ENCODE results near the gene JAZF1. TPM values are rescaled to one million over a fixed set of nuclear protein-coding genes. Genes with fewer than 3 reads are reported as not detected.
A peak's percentile ranks its signal among the peaks of the same experiment; 100 is the strongest.
"Not testable (repeated sequence)": the region's sequence is repeated elsewhere in the genome, so short reads cannot be mapped to it uniquely, and the experiment has no call there.

JAZF1 gene
- total and polyA plus RNA-seq, 5 donors from 2014 or later = 6.4 to 30.7 (median 7.6) TPM

DNA sequence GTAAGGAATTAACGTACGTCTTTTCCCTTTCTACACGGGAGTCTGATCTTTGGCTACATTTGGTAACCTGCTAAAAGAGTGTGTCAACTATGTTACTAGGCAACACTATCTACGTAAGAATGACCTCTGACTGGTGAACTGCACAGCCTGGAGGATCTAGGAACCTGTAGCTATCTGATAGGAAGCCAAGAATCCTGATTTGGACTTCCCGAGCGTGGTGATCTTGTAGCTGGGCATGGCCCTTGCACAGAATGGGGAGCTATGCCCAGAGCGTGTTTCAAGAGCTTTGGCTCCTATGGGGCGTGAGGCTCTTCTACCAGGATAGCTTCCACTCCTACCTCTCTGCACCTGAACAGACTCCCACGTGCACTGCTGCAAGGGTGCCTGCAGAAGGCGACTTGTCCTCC, 283.2 kb downstream of the JAZF1 start:
- Histone ChIP-seq H3K27me3 (ENCODE audit: control insufficient read depth, insufficient read depth, low read length) (no peaks in the 10 kb centered on the region), H3K36me3 (ENCODE audit: control insufficient read depth, insufficient read depth, low read length) (peaks cover 11% of the 10 kb centered on the region), H3K4me1 (ENCODE audit: control insufficient read depth, insufficient read depth, low read length, poor library complexity, severe bottlenecking) (peaks cover 18% of the 10 kb centered on the region), H3K9me3 (ENCODE audit: control insufficient read depth in 2 of 2, low read length in 2 of 2) (no peaks in the 10 kb centered on the region), H3K27ac (ENCODE audit: insufficient read depth, low read length, poor library complexity, severe bottlenecking) (no peak overlapping the region), H3K4me3 (ENCODE audit: low read depth, low read length) (no peak overlapping the region)
- H3K4me1 Mint-ChIP-seq = peaks cover 26 to 48% (median 34%) of the 10 kb centered on the region in 4 donors
- no peaks in the 10 kb centered on the region for H3K27me3 Mint-ChIP-seq
- peak overlapping the region in 1 of 3 donors; percentile 71 for H3K27ac Mint-ChIP-seq
- ATAC-seq (ENCODE audit: low read depth in 2 of 2) (no peak), DNase-seq (no peak)
- H3K36me3 Mint-ChIP-seq = peaks cover 21% of the 10 kb centered on the region
- no peaks in the 10 kb centered on the region for H3K9me3 Mint-ChIP-seq
- no peak overlapping the region for H3K4me3 Mint-ChIP-seq

DNA sequence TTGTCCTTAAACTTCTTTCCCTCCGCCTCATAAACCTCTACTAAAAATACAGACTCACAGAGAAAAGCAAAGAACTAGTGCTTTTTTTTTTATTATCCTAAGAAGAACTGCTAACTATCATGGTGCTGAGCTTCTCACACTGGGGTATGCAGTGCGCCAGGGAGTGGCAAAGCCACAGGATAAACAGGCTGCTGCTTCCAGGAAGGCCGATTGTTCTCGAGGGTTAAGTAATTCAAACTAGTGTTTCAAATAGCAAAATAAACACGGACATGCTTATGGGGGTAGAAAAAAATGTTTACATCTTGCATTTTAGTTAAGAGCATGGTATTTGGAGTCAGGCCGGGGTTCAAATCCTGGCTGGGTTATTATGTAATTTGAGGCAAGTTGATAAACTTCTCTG, 283.6 kb downstream of the JAZF1 start:
- H3K27ac ChIP-seq (ENCODE audit: insufficient read depth, low read length, poor library complexity, severe bottlenecking) = no peak overlapping the region
- peaks cover 26 to 48% (median 33%) of the 10 kb centered on the region in 4 donors for H3K4me1 Mint-ChIP-seq
- H3K36me3 Mint-ChIP-seq = peaks cover 24% of the 10 kb centered on the region
- H3K27me3 ChIP-seq (ENCODE audit: control insufficient read depth, insufficient read depth, low read length) = no peaks in the 10 kb centered on the region
- no peak overlapping the region for H3K4me3 ChIP-seq (ENCODE audit: low read depth, low read length)
- no peak overlapping the region for H3K27ac Mint-ChIP-seq
- no peaks in the 10 kb centered on the region for H3K9me3 Mint-ChIP-seq
- H3K27me3 Mint-ChIP-seq = no peaks in the 10 kb centered on the region
- no peak overlapping the region for H3K4me3 Mint-ChIP-seq
- no peaks in the 10 kb centered on the region for H3K9me3 ChIP-seq (ENCODE audit: control insufficient read depth in 2 of 2, low read length in 2 of 2)
- ATAC-seq (ENCODE audit: low read depth in 2 of 2) (no peak), DNase-seq (peak in 1 of 3 donors; percentile 14)
- H3K36me3 ChIP-seq (ENCODE audit: control insufficient read depth, insufficient read depth, low read length) = peaks cover 11% of the 10 kb centered on the region
- H3K4me1 ChIP-seq (ENCODE audit: control insufficient read depth, insufficient read depth, low read length, poor library complexity, severe bottlenecking) = peaks cover 18% of the 10 kb centered on the region

DNA sequence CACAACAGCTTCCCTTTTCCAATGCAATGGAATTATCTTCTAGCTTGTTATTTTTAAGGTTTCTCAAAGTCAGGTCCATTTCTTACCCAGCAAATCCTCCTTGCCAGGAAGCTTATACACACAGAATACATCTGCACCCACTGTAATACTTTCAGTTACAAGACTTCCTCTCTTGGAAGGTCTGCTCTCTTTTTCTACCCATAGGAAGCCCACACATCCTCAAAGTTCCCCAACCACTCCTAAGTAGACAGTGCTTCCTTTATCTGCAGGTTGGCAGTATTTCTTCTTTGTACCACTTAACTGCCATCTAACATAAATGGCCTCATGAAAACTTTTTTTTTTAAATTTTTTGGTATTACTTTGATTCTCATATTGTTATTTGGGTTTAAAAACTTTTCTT, 285.0 kb downstream of the JAZF1 start:
- Mint-ChIP-seq H3K4me1 (peaks cover 17 to 36% (median 28%) of the 10 kb centered on the region in 4 donors), H3K9me3 (no peaks in the 10 kb centered on the region), H3K27me3 (no peaks in the 10 kb centered on the region), H3K27ac (peak overlapping the region in 1 of 3 donors; percentile 5), H3K4me3 (no peak overlapping the region), H3K36me3 (peaks cover 25% of the 10 kb centered on the region)
- Histone ChIP-seq H3K4me3 (ENCODE audit: low read depth, low read length) (no peak overlapping the region), H3K4me1 (ENCODE audit: control insufficient read depth, insufficient read depth, low read length, poor library complexity, severe bottlenecking) (peaks cover 12% of the 10 kb centered on the region), H3K27me3 (ENCODE audit: control insufficient read depth, insufficient read depth, low read length) (no peaks in the 10 kb centered on the region), H3K9me3 (ENCODE audit: control insufficient read depth in 2 of 2, low read length in 2 of 2) (no peaks in the 10 kb centered on the region), H3K36me3 (ENCODE audit: control insufficient read depth, insufficient read depth, low read length) (peaks cover 11% of the 10 kb centered on the region), H3K27ac (ENCODE audit: insufficient read depth, low read length, poor library complexity, severe bottlenecking) (no peak overlapping the region)
- DNase-seq (no peak), ATAC-seq (ENCODE audit: low read depth in 2 of 2) (no peak)

DNA sequence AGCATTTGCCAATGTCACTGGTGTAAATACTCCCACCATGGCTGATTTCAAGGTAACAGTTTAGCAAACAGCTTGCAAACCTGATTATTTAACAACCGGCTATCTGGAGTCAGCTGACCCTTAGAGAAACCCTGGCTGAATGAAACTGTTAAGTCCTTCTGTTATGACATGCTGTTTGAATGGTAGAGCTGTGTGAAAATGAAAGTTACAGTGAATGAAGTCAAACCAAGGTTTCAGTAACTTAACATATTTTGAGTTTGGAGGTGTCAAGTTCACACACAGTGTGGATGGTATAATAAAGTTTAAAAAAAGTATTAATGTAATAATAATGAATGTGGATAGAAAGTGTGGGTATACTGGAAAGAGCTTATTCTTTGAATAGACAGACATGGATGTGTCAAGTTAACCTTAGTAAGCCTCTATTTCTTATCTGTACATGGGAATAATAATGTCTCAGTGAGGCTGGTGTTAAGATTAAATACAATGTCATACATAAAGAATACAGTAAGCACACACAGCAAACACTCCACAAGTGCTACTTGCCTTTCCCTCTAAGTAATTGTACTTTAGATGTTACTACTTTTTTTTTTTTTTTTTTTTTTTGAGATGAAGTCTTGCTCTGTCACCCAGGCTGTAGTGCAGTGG, 290.3 kb downstream of the JAZF1 start:
- Mint-ChIP-seq H3K9me3 (peaks cover 0 to 5% (median 0%) of the 10 kb centered on the region in 7 donors), H3K27ac (peak overlapping the region in 1 of 3 donors; percentile 38), H3K27me3 (no peaks in the 10 kb centered on the region), H3K36me3 (peaks cover 44% of the 10 kb centered on the region), H3K4me3 (no peak overlapping the region), H3K4me1 (peaks cover 1 to 8% (median 5%) of the 10 kb centered on the region in 4 donors)
- Histone ChIP-seq H3K27me3 (ENCODE audit: control insufficient read depth, insufficient read depth, low read length) (no peaks in the 10 kb centered on the region), H3K4me3 (ENCODE audit: low read depth, low read length) (no peak overlapping the region), H3K36me3 (ENCODE audit: control insufficient read depth, insufficient read depth, low read length) (peaks cover 13% of the 10 kb centered on the region), H3K27ac (ENCODE audit: insufficient read depth, low read length, poor library complexity, severe bottlenecking) (no peak overlapping the region), H3K9me3 (ENCODE audit: control insufficient read depth in 2 of 2, low read length in 2 of 2) (no peaks in the 10 kb centered on the region), H3K4me1 (ENCODE audit: control insufficient read depth, insufficient read depth, low read length, poor library complexity, severe bottlenecking) (no peaks in the 10 kb centered on the region)
- ATAC-seq (ENCODE audit: low read depth in 2 of 2) (no peak), DNase-seq (peak in 1 of 3 donors; percentile 45)

DNA sequence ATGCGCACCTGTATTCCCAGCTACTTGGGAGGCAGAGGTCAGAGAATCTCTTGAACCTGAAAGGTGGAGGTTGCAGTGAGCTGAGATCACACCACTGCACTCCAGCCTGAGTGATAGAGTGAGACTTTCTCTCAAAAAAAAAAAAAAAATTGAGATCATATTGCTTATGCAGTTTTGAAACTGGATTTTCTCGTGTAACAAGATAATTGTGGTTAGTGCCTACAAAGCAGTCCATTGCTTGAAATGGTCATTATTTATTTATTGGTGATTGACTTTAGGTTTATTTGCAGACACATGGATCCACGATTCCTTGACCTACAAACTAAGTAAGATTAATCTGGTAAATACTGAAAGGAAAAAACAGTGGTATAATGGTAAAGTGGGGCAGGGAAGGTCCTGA, 290.8 kb downstream of the JAZF1 start:
- peaks cover 44% of the 10 kb centered on the region for H3K36me3 Mint-ChIP-seq
- no peaks in the 10 kb centered on the region for H3K27me3 ChIP-seq (ENCODE audit: control insufficient read depth, insufficient read depth, low read length)
- no peak overlapping the region for H3K4me3 Mint-ChIP-seq
- H3K4me1 ChIP-seq (ENCODE audit: control insufficient read depth, insufficient read depth, low read length, poor library complexity, severe bottlenecking) = no peaks in the 10 kb centered on the region
- no peaks in the 10 kb centered on the region for H3K27me3 Mint-ChIP-seq
- ATAC-seq (ENCODE audit: low read depth in 2 of 2) (no peak), DNase-seq (no peak)
- no peak overlapping the region for H3K27ac ChIP-seq (ENCODE audit: insufficient read depth, low read length, poor library complexity, severe bottlenecking)
- no peak overlapping the region for H3K4me3 ChIP-seq (ENCODE audit: low read depth, low read length)
- H3K27ac Mint-ChIP-seq = no peak overlapping the region
- no peaks in the 10 kb centered on the region for H3K9me3 ChIP-seq (ENCODE audit: control insufficient read depth in 2 of 2, low read length in 2 of 2)
- peaks cover 0 to 5% (median 0%) of the 10 kb centered on the region in 7 donors for H3K9me3 Mint-ChIP-seq
- peaks cover 13% of the 10 kb centered on the region for H3K36me3 ChIP-seq (ENCODE audit: control insufficient read depth, insufficient read depth, low read length)
- H3K4me1 Mint-ChIP-seq = peaks cover 0 to 10% (median 4%) of the 10 kb centered on the region in 4 donors

DNA sequence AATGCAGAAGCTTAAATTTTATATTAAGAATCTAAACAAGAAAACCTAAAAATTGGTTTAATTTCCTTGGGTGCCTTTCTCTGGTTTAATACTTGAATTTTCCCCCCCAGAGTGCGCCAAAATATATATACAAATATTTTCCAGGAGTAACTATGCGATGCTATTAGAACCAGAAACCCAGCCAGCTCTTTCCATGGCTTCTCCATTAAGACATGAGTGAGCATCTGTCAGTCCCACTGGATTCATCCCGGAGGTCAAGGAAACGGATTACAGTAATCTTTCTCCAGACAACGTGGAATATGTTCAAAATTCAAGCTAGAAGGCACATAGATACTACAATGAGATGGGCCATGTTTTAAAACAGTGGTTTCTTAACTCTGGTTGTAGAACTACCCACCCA, 291.9 kb downstream of the JAZF1 start:
- Mint-ChIP-seq H3K27me3 (no peaks in the 10 kb centered on the region), H3K36me3 (peaks cover 36% of the 10 kb centered on the region), H3K9me3 (peaks cover 0 to 5% (median 0%) of the 10 kb centered on the region in 7 donors), H3K27ac (no peak overlapping the region), H3K4me3 (no peak overlapping the region), H3K4me1 (peaks cover 0 to 8% (median 4%) of the 10 kb centered on the region in 4 donors)
- no peaks in the 10 kb centered on the region for H3K9me3 ChIP-seq (ENCODE audit: control insufficient read depth in 2 of 2, low read length in 2 of 2)
- ATAC-seq (ENCODE audit: low read depth in 2 of 2) (no peak), DNase-seq (no peak)
- peaks cover 6% of the 10 kb centered on the region for H3K36me3 ChIP-seq (ENCODE audit: control insufficient read depth, insufficient read depth, low read length)
- no peaks in the 10 kb centered on the region for H3K4me1 ChIP-seq (ENCODE audit: control insufficient read depth, insufficient read depth, low read length, poor library complexity, severe bottlenecking)
- no peak overlapping the region for H3K27ac ChIP-seq (ENCODE audit: insufficient read depth, low read length, poor library complexity, severe bottlenecking)
- H3K27me3 ChIP-seq (ENCODE audit: control insufficient read depth, insufficient read depth, low read length) = no peaks in the 10 kb centered on the region
- no peak overlapping the region for H3K4me3 ChIP-seq (ENCODE audit: low read depth, low read length)

DNA sequence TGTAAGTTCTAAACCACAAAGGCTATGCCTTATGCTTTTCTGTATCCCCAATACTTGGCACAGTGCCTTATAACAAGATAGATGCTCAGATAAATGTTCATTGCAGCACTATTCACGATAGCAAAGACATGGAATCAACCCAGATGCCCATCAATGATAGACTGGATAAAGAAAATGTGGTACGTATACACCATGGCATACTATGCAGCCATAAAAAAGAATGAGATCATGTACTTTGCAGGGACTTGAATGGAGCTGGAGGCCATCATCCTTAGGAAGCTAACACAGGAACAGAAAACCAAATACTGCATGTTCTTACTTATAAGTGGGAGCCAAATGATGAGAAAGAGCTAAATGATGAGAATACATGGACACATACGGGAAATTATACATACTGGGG, 293.9 kb downstream of the JAZF1 start:
- H3K4me1 Mint-ChIP-seq = peaks cover 0 to 11% (median 4%) of the 10 kb centered on the region in 4 donors
- not testable (repeated sequence) for H3K27me3 ChIP-seq (ENCODE audit: control insufficient read depth, insufficient read depth, low read length); H3K9me3 Mint-ChIP-seq; DNase-seq; H3K4me3 Mint-ChIP-seq; H3K4me1 ChIP-seq (ENCODE audit: control insufficient read depth, insufficient read depth, low read length, poor library complexity, severe bottlenecking); H3K27ac Mint-ChIP-seq; H3K27ac ChIP-seq (ENCODE audit: insufficient read depth, low read length, poor library complexity, severe bottlenecking); H3K4me3 ChIP-seq (ENCODE audit: low read depth, low read length); H3K9me3 ChIP-seq (ENCODE audit: control insufficient read depth in 2 of 2, low read length in 2 of 2); H3K36me3 ChIP-seq (ENCODE audit: control insufficient read depth, insufficient read depth, low read length); H3K27me3 Mint-ChIP-seq; ATAC-seq (ENCODE audit: low read depth in 2 of 2)
- peaks cover 19% of the 10 kb centered on the region for H3K36me3 Mint-ChIP-seq

DNA sequence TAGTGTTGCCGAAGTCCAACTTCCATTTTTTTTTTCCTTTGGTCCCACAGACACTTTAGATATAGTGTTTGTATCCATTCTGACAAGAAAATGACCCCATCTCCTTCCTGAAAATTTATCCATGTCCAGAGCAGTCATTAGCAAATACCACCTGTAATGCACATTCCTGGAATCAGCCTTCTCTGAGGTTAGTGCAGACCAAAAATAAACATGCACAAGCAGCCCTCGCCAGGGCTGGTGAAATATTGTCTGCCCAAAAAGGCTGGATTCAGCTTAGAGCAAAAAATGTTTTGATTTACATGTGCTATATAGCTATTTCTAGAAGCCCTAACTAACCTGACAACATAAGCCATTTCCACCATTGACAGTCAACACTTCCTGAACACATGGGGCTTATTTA, 294.9 kb downstream of the JAZF1 start:
- no peak overlapping the region for H3K27ac Mint-ChIP-seq
- peaks cover 0 to 11% (median 4%) of the 10 kb centered on the region in 4 donors for H3K4me1 Mint-ChIP-seq
- H3K27me3 ChIP-seq (ENCODE audit: control insufficient read depth, insufficient read depth, low read length) = no peaks in the 10 kb centered on the region
- H3K4me3 Mint-ChIP-seq = no peak overlapping the region
- peaks cover 19% of the 10 kb centered on the region for H3K36me3 Mint-ChIP-seq
- no peak overlapping the region for H3K4me3 ChIP-seq (ENCODE audit: low read depth, low read length)
- H3K27me3 Mint-ChIP-seq = no peaks in the 10 kb centered on the region
- no peak overlapping the region for H3K27ac ChIP-seq (ENCODE audit: insufficient read depth, low read length, poor library complexity, severe bottlenecking)
- ATAC-seq (ENCODE audit: low read depth in 2 of 2) = no peak
- H3K4me1 ChIP-seq (ENCODE audit: control insufficient read depth, insufficient read depth, low read length, poor library complexity, severe bottlenecking) = no peaks in the 10 kb centered on the region
- H3K9me3 Mint-ChIP-seq = peaks cover 0 to 5% (median 0%) of the 10 kb centered on the region in 7 donors
- no peaks in the 10 kb centered on the region for H3K9me3 ChIP-seq (ENCODE audit: control insufficient read depth in 2 of 2, low read length in 2 of 2)
- DNase-seq = no peak
- H3K36me3 ChIP-seq (ENCODE audit: control insufficient read depth, insufficient read depth, low read length) = peaks cover 2% of the 10 kb centered on the region

All from CD4-positive, CD25-positive, alpha-beta regulatory T cell (primary cell).